Thoracic aorta (tissue), 2 donors: Measurements from ENCODE around the gene ZNF385B. TPM values are rescaled to one million over a fixed set of nuclear protein-coding genes. Genes with fewer than 3 reads are reported as not detected.

ENCODE experiments used
- ATAC-seq: fragments of 150-250 bp; one replicate; pipeline ENCODE4 v1.8.0; 2017; ENCODE audit warnings: low read depth; ENCODE audit not compliant: insufficient number of reproducible peaks, low FRiP score
- DNase-seq: peaks from one replicate; pipeline ENCODE4 v3.0.0-alpha.2; 2020; ENCODE audit warnings: low spot score
- H3K27ac ChIP-seq, 2 donors: fragments of 200-600 bp; sonication (generic); 1 replicate in 1 of 2; 2 replicates in 1 of 2; pipeline ENCODE4 v1.5.1; 2016; ENCODE audit warnings: mild to moderate bottlenecking in 2 of 2, moderate library complexity in 2 of 2
- H3K27me3 ChIP-seq: fragments of 200-600 bp; sonication (generic); replicated peaks from 2 replicates; pipeline ENCODE4 v1.6.0; 2016; ENCODE audit warnings: mild to moderate bottlenecking; ENCODE audit not compliant: insufficient read depth
- H3K36me3 ChIP-seq: fragments of 200-600 bp; sonication (generic); one replicate; pipeline ENCODE4 v1.5.1; 2016
- H3K4me1 ChIP-seq, 2 donors: fragments of 200-600 bp; sonication (generic); 1 replicate in 1 of 2; 2 replicates in 1 of 2; pipeline versions ENCODE4 v1.5.1 to v1.6.0; 2016; ENCODE audit warnings: low read depth in 2 of 2, mild to moderate bottlenecking in 1 of 2; ENCODE audit not compliant: control insufficient read depth in 1 of 2
- H3K4me3 ChIP-seq: fragments of 200-600 bp; sonication (generic); 2 replicates; pipeline ENCODE4 v1.5.1; 2016; ENCODE audit warnings: mild to moderate bottlenecking
- H3K9me3 ChIP-seq: fragments of 200-600 bp; sonication (generic); 2 replicates; pipeline ENCODE4 v1.5.1; 2016
- total RNA-seq, 2 donors: library from RNA; depleted of rRNA; stranded (reverse); fragments of >200 nt; gene quantifications; one replicate each; pipeline versions ENCODE4 v1.1.0 to v1.2.3, GENCODE V29; 2016
- TF ChIP-seq, protein P1 (sequence below): fragments of 200-600 bp; sonication (generic); IDR thresholded peaks from one replicate; pipeline ENCODE4 v1.5.1; 2019; ENCODE audit warnings: antibody characterized with exemption

ZNF385B gene
- total RNA-seq, 2 donors from 2014 or later: 0.41 to 1.9 TPM

DNA sequence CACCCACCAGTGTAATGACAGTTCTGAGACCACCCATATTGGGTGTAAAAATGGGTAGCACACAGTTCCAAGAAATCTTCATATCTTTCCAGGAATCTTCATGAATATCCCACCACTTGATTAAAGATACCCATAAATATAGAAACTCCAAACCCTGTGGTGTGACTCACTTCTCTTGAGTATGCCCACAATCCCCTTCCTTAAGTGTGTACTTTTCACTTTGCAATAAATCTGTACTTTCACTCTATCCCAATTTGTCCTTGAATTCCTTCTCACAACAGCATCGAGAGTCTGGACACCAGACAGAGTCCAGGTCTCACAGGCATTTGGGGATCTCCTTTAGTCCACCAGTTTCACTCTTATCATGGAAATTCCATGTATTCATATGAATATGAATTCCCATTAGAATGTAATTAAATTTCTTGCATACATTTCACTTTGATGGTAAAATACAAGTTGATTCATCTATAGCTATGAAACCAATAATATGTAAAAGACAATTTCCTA lies 309.8 kb downstream of the ZNF385B start:
- H3K27ac ChIP-seq: no peak overlapping the region
- DNase-seq (no peak), ATAC-seq (no peak)
- H3K4me1 ChIP-seq: no peaks in the 10 kb centered on the region
- H3K36me3 ChIP-seq: no peaks in the 10 kb centered on the region
- no peaks in the 10 kb centered on the region for H3K9me3 ChIP-seq
- H3K4me3 ChIP-seq: no peak overlapping the region
- no peaks in the 10 kb centered on the region for H3K27me3 ChIP-seq
- TF ChIP-seq, protein P1, sequence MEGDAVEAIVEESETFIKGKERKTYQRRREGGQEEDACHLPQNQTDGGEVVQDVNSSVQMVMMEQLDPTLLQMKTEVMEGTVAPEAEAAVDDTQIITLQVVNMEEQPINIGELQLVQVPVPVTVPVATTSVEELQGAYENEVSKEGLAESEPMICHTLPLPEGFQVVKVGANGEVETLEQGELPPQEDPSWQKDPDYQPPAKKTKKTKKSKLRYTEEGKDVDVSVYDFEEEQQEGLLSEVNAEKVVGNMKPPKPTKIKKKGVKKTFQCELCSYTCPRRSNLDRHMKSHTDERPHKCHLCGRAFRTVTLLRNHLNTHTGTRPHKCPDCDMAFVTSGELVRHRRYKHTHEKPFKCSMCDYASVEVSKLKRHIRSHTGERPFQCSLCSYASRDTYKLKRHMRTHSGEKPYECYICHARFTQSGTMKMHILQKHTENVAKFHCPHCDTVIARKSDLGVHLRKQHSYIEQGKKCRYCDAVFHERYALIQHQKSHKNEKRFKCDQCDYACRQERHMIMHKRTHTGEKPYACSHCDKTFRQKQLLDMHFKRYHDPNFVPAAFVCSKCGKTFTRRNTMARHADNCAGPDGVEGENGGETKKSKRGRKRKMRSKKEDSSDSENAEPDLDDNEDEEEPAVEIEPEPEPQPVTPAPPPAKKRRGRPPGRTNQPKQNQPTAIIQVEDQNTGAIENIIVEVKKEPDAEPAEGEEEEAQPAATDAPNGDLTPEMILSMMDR: no peak

DNA sequence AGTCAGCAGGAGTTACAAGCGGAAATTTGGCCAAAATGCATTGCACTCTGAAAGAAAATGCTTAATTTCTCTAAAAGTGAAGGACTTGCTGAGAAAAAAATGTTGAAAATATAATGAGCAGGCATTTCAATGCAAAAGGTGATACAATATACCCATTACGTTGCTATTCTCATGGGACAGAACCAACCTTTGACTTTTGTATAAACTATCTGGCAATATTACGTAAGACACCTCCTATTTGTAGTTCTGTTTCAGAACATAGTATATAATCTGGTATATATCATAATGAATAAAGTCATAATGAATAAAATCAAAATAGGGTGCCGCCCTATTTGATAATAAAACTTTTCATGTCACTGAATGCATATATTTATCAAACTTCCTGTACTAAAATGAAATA lies 310.6 kb downstream of the ZNF385B start:
- TF ChIP-seq, protein P1: no peak
- ATAC-seq: no peak

DNA sequence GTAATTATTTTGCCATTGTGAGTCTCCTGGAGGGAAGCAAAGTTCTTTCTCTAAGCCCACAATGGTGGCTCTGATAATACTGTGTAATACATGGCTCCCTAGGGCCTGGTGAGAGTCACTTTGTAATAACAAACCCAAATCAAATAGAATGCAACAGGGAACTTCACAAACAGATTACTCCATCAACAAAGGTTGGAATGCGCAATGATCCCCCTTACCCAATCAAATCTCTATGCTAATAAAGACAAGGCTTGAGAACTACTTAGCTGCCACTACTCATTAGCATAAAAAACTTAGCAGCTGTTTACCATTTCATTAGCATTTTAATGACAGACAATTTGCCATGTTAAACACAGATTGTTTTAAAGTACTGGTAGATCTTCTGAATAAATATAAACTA lies 311.2 kb downstream of the ZNF385B start:
- TF ChIP-seq, protein P1: no peak
- no peak overlapping the region for H3K4me3 ChIP-seq
- no peaks in the 10 kb centered on the region for H3K9me3 ChIP-seq
- no peak for ATAC-seq
- no peak overlapping the region for H3K27ac ChIP-seq
- no peak for DNase-seq
- no peaks in the 10 kb centered on the region for H3K4me1 ChIP-seq
- no peaks in the 10 kb centered on the region for H3K27me3 ChIP-seq
- no peaks in the 10 kb centered on the region for H3K36me3 ChIP-seq

More for the DNA sequence above, 310.6 kb downstream of the ZNF385B start:
- Histone ChIP-seq H3K4me3 (no peak overlapping the region), H3K27me3 (no peaks in the 10 kb centered on the region), H3K36me3 (no peaks in the 10 kb centered on the region), H3K4me1 (no peaks in the 10 kb centered on the region), H3K9me3 (no peaks in the 10 kb centered on the region), H3K27ac (no peak overlapping the region)
- DNase-seq: no peak

DNA sequence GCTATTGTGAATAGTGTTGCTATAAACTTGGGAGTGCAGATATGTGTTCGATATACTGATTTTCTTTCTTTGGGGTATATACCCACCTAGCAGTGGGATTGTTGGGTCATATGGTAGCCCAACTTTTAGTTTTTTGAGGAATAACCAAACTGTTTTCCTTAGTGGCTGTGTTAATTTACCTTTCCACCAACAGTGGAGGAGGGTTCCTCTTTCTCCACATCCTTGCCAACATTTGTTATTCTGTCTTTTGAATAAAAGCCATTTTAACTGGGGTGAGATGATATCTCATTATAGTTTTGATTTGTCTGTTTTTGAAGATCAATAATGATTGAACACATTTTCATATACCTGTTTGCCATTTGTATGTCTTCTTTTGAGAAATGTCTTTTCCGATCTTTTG lies 314.8 kb downstream of the ZNF385B start:
- Histone ChIP-seq H3K4me1 (no peaks in the 10 kb centered on the region), H3K9me3 (no peaks in the 10 kb centered on the region), H3K36me3 (no peaks in the 10 kb centered on the region), H3K27me3 (no peaks in the 10 kb centered on the region), H3K4me3 (no peak overlapping the region), H3K27ac (no peak overlapping the region)
- TF ChIP-seq, protein P1: no peak
- no peak for DNase-seq
- no peak for ATAC-seq

DNA sequence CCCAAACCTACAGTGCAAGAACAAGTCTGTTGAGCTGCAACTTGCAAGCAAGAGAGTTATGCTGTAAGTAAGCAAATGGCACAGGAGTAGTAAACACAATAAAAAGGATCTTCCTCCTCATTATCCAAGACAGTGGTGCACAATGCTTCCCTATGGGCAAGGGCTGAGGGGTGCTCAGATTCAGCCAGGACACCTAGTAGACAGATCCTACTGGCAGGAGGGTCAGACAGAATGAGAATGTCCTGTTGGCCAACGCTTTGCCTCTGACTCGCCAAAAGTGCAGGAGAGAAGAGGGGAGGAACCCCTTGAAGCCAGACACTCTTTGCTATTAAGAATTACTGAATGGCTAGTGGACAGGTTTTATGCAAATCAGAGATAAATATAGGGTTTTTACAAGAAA lies 316.4 kb downstream of the ZNF385B start:
- Histone ChIP-seq H3K4me3 (no peak overlapping the region), H3K9me3 (no peaks in the 10 kb centered on the region), H3K4me1 (no peaks in the 10 kb centered on the region), H3K27ac (no peak overlapping the region), H3K36me3 (no peaks in the 10 kb centered on the region), H3K27me3 (no peaks in the 10 kb centered on the region)
- ATAC-seq (no peak), DNase-seq (no peak)
- TF ChIP-seq, protein P1: no peak
